HUES48 (cell line): Measurements from ENCODE around the gene WFDC11.
"Not testable (repeated sequence)": the region's sequence is repeated elsewhere in the genome, so short reads cannot be mapped to it uniquely, and the experiment has no call there.

Experiments
- H3K27ac ChIP-seq: one replicate; pipeline ENCODE4 v1.7.0; 2013; ENCODE audit warnings: low read depth, low read length, inconsistent platforms
- H3K27me3 ChIP-seq: 2 replicates; pipeline ENCODE4 v1.6.1; 2013; ENCODE audit warnings: mild to moderate bottlenecking, low read length; ENCODE audit not compliant: control insufficient read depth, insufficient read depth
- H3K36me3 ChIP-seq: 2 replicates; pipeline ENCODE4 v1.6.1; 2013; ENCODE audit warnings: low read length; ENCODE audit not compliant: control insufficient read depth, insufficient read depth
- H3K4me1 ChIP-seq: 2 replicates; pipeline ENCODE4 v1.6.1; 2013; ENCODE audit warnings: mild to moderate bottlenecking, low read length; ENCODE audit not compliant: control insufficient read depth, insufficient read depth
- H3K4me3 ChIP-seq: 2 replicates; pipeline ENCODE4 v1.5.1; 2013; ENCODE audit warnings: mild to moderate bottlenecking, low read depth, low read length
- H3K9ac ChIP-seq: 2 replicates; pipeline ENCODE4 v1.6.1; 2013; ENCODE audit warnings: mild to moderate bottlenecking, low read depth, low read length, moderate library complexity
- H3K9me3 ChIP-seq: 2 replicates; pipeline ENCODE4 v1.6.1; 2013; ENCODE audit warnings: low read length; ENCODE audit not compliant: control insufficient read depth, insufficient read depth

WFDC11 gene

DNA sequence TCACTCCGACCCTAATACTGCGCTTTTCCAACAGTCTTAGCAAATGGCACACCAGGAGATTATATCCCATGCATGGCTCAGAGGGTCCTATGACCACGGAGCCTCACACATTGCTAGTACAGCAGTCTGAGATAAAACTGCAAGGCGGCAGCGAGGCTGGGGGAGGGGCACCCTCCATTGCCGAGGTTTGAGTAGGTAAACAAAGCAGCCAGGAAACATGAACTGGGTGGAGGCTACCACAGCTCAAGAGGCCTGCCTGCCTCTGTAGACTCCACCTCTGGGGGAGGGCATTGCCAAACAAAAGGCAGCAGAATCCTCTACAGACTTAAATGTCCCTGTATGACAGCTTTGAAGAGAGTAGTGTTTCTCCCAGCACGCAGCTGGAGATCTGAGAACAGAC is 18.3 kb downstream of the WFDC11 start:
- not testable (repeated sequence) for H3K4me3 ChIP-seq, H3K9ac ChIP-seq, H3K27ac ChIP-seq, H3K36me3 ChIP-seq, H3K27me3 ChIP-seq, H3K4me1 ChIP-seq
- peaks cover 16% of the 10 kb centered on the region for H3K9me3 ChIP-seq

DNA sequence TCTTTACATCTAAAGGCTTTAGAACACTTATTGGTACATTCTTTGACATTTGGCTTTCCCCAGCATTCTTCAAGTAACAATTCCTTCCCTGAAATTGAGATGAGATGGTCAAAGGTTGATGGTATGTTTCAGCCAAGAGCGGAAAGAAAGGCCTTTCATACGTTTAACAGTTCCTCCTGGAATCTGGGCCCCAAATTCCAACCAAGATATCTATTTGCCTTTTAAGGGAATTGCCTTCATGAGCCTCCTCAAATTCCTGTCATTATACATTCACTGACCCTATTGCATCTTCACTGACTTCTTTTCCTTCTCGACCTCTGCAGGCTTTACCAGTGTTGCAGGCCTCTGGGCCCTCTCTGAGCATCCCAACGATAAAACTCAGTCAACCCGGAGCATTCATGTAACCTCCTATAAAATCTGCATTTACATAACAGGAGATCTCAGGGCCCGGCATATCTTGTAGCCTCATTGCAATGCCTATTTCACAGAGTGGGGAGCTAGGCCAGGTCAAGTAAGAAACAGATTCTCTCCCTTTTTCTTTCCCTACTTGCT is 20.7 kb downstream of the WFDC11 start:
- H3K4me1 ChIP-seq = no peaks in the 10 kb centered on the region
- H3K27ac ChIP-seq = no peak overlapping the region
- H3K4me3 ChIP-seq = no peak overlapping the region
- no peaks in the 10 kb centered on the region for H3K27me3 ChIP-seq
- H3K9me3 ChIP-seq = peaks cover 17% of the 10 kb centered on the region
- H3K9ac ChIP-seq = no peak overlapping the region
- no peaks in the 10 kb centered on the region for H3K36me3 ChIP-seq

- Histone ChIP-seq H3K27me3 (no peaks in the 10 kb centered on the region), H3K4me1 (no peaks in the 10 kb centered on the region), H3K27ac (no peak overlapping the region), H3K9me3 (peaks cover 17% of the 10 kb centered on the region), H3K9ac (no peak overlapping the region), H3K4me3 (no peak overlapping the region), H3K36me3 (no peaks in the 10 kb centered on the region)
Observed at GRCh38 chr20:45647441-45648050, 22.5 kb downstream of the WFDC11 start.

DNA sequence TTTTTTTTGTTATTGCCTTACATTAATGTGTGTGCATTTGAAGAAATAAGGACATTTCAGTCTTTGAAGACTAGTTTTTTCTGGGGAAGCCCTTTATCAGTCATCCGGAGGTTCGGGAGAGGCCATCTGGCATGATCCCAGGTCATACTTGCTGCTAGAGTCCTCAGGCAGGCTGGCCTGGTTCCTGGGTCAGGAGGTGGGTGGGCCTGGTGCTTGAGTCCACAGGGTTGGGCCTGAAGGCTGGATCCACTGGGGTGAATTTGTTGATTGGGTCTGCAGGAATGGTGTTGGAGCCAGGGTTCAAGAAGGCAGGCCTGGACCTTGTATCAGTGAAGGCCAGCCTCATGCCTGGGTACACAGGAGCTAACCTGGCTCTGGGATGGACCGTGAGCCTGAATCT is 23.2 kb downstream of the WFDC11 start:
- Histone ChIP-seq H3K27me3 (no peaks in the 10 kb centered on the region), H3K27ac (no peak overlapping the region), H3K9me3 (peaks cover 17% of the 10 kb centered on the region), H3K36me3 (no peaks in the 10 kb centered on the region), H3K9ac (no peak overlapping the region), H3K4me3 (peak overlapping the region; percentile 21; the same call in 1 of the 2 replicates), H3K4me1 (no peaks in the 10 kb centered on the region)

GRCh38 chr20:45645869-45646268 is 24.2 kb downstream of the WFDC11 start:
- H3K27ac ChIP-seq, H3K4me1 ChIP-seq, H3K4me3 ChIP-seq, H3K27me3 ChIP-seq, H3K36me3 ChIP-seq, H3K9ac ChIP-seq: not testable (repeated sequence)
- peaks cover 12% of the 10 kb centered on the region for H3K9me3 ChIP-seq

DNA sequence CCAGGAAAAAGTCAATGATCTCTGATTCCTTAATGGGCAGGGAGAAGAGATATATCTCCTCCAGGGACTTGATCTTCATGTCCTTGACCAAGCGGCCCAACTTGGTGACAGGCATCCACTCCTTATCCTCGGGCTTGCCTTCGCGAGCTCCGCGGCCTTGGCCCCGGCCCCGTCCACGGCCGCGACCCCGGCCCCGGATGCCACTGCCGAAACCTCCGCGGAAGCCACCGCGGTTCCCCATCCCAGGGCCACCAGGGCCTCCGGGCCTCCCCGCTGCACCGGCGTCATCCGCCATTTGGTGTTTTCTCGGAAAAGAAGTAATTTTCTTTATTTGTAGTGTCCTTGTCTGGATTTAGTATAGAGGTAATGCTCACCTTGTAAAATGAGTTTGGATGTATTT is 29.0 kb downstream of the WFDC11 start:
- not testable (repeated sequence) for H3K27ac ChIP-seq, H3K4me3 ChIP-seq, H3K4me1 ChIP-seq, H3K9ac ChIP-seq, H3K36me3 ChIP-seq, H3K9me3 ChIP-seq, H3K27me3 ChIP-seq

GRCh38 chr20:45639687-45640086 is 30.4 kb downstream of the WFDC11 start:
- H3K9ac ChIP-seq = no peak overlapping the region
- no peak overlapping the region for H3K27ac ChIP-seq
- no peaks in the 10 kb centered on the region for H3K36me3 ChIP-seq
- H3K4me1 ChIP-seq = no peaks in the 10 kb centered on the region
- H3K27me3 ChIP-seq = no peaks in the 10 kb centered on the region
- no peaks in the 10 kb centered on the region for H3K9me3 ChIP-seq
- no peak overlapping the region for H3K4me3 ChIP-seq

DNA sequence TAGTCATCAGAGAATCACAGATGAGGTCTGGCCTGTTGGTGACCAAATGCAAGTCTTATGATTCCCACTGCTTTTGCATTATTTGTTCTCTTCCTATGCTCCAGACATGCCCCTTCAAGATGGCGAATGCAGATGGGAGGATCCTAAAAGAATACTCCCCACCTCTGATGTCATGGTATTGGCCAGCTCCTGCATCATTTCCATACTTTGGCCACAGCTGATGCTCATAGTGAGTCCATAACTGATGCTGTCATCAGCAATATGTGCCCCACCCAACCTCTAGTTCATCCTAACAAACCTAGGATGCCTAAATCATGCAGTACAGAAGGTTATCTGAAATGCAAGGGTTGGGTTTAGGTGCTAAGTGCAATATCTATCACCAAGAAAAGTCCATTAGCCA is 33.5 kb downstream of the WFDC11 start:
- H3K9me3 ChIP-seq = no peaks in the 10 kb centered on the region
- H3K27ac ChIP-seq = no peak overlapping the region
- H3K9ac ChIP-seq = no peak overlapping the region
- H3K4me3 ChIP-seq = no peak overlapping the region
- H3K4me1 ChIP-seq = no peaks in the 10 kb centered on the region
- H3K27me3 ChIP-seq = no peaks in the 10 kb centered on the region
- H3K36me3 ChIP-seq = no peaks in the 10 kb centered on the region

DNA sequence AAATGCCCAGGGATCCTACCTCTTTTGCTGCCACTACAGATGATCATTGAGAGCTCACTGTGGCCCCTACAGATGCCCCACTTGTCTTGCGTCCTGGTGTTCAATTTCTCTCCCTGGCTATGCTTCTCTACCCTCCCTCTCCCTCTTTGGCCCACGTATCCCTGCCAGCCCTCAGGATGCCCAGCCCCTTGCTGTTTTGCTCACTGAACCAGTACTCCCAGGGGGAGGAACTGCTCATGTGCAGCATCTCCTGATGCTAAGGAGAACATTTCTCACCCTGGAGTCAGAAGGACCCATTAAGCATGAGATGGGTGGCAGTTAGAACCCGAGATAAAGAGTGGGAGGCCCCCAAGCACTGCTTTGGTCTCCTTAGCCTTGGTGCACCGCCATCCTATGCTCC is 38.9 kb downstream of the WFDC11 start, which contains the start of gene WFDC9:
WFDC9 (minus strand) TSS at position 101 of the 400 bp plus-strand sequence. CDS start 21,103 bp downstream, outside the sequence.
- Histone ChIP-seq H3K27me3 (no peaks in the 10 kb centered on the region), H3K36me3 (no peaks in the 10 kb centered on the region), H3K27ac (no peak within 1 kb of the TSS), H3K9ac (no peak within 1 kb of the TSS), H3K4me3 (no peak within 1 kb of the TSS), H3K9me3 (no peaks in the 10 kb centered on the region), H3K4me1 (no peaks in the 10 kb centered on the region)

DNA sequence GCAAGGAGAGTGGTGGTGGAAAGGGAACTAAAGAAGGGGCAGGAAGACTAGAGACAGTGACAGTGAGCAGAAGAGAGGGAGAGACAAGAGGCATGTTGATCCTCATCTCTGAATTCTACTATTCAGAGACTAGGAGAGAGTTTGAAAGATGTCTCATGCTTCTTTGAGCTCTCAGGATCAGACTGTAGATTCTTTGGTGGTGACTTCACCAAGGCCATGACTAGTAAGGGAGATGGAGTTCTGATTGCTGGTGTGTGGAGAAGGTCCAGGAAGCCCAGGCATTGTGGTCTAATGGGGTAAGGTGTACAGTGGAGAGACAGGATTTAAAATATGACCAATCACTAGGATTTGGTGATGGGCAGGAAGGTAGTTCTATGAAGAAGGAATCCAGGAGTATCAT is 39.7 kb downstream of the WFDC11 start:
- Histone ChIP-seq H3K4me1 (no peaks in the 10 kb centered on the region), H3K27ac (no peak overlapping the region), H3K4me3 (no peak overlapping the region), H3K9ac (no peak overlapping the region), H3K36me3 (no peaks in the 10 kb centered on the region), H3K27me3 (no peaks in the 10 kb centered on the region), H3K9me3 (no peaks in the 10 kb centered on the region)

- no peaks in the 10 kb centered on the region for H3K36me3 ChIP-seq
- no peak within 1 kb of the TSS for H3K9ac ChIP-seq
Observed at GRCh38 chr20:45629496-45630100, 40.4 kb downstream of the WFDC11 start, which contains the start of gene WFDC10A. Gene WFDC10A (plus strand): TSS chr20:45629739. CDS start chr20:45629814, 75 bp downstream.

More at GRCh38 chr20:45629496-45630100, 40.4 kb downstream of the WFDC11 start, which contains the start of gene WFDC10A:
- no peaks in the 10 kb centered on the region for H3K27me3 ChIP-seq
- no peaks in the 10 kb centered on the region for H3K4me1 ChIP-seq
- H3K27ac ChIP-seq = no peak within 1 kb of the TSS
- H3K4me3 ChIP-seq = no peak within 1 kb of the TSS
- no peaks in the 10 kb centered on the region for H3K9me3 ChIP-seq
